Activated naive CD4-positive, alpha-beta T cell treated with Interleukin-2 at 50 U/mL for 16 hours (primary cell): ENCODE results near the gene PCDHA8.
"Not testable (repeated sequence)": the region's sequence is repeated elsewhere in the genome, so short reads cannot be mapped to it uniquely, and the experiment has no call there.

ENCODE experiments used
- DNase-seq: peaks from one replicate; pipeline ENCODE4 v3.0.0-alpha.2; 2020

Gene PCDHA8, protein sequence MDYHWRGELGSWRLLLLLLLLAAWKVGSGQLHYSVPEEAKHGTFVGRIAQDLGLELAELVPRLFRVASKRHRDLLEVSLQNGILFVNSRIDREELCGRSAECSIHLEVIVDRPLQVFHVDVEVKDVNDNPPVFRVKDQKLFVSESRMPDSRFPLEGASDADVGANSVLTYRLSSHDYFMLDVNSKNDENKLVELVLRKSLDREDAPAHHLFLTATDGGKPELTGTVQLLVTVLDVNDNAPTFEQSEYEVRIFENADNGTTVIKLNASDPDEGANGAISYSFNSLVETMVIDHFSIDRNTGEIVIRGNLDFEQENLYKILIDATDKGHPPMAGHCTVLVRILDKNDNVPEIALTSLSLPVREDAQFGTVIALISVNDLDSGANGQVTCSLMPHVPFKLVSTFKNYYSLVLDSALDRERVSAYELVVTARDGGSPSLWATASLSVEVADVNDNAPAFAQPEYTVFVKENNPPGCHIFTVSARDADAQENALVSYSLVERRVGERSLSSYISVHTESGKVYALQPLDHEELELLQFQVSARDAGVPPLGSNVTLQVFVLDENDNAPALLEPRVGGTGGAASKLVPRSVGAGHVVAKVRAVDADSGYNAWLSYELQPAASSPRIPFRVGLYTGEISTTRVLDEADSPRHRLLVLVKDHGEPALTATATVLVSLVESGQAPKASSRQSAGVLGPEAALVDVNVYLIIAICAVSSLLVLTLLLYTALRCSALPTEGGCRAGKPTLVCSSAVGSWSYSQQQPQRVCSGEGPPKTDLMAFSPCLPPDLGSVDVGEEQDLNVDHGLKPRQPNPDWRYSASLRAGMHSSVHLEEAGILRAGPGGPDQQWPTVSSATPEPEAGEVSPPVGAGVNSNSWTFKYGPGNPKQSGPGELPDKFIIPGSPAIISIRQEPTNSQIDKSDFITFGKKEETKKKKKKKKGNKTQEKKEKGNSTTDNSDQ

DNA sequence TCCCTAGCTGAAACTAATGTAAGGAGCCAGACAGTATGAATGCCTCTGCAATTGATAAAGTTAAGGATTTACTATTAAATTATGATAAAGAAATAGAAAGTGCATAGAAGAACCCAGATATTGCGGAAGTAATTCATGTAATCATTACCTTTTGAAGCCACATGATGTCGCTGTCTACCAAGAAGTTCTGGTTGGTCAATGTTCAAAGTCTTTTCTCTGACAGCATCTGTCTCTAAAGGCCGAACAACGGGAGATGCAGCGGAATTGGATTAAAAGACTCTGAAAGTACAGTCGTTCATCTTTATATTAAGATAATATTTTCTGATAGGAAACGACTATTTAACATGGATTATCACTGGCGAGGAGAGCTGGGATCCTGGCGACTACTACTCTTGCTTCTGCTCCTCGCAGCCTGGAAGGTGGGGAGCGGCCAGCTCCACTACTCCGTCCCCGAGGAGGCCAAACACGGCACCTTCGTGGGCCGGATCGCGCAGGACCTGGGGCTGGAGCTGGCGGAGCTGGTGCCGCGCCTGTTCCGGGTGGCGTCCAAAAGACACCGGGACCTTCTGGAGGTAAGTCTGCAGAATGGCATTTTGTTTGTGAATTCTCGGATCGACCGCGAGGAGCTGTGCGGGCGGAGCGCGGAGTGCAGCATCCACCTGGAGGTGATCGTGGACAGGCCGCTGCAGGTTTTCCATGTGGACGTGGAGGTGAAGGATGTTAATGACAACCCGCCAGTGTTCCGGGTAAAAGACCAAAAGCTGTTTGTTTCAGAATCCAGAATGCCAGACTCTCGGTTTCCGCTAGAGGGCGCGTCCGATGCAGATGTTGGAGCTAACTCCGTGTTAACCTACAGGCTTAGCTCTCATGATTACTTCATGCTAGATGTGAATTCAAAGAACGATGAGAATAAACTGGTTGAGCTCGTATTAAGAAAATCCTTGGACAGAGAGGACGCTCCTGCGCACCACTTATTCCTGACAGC, at the start of gene PCDHA8:
TSS of gene PCDHA8 (plus strand) at position 210 of the 985 bp plus-strand sequence. CDS start at position 345, 135 bp downstream.
- DNase-seq: no peak

GRCh38 chr5:140794595-140795258, 46.3 kb upstream of the PCDHA8 start, which contains the start of gene PCDHA2:
PCDHA2 (plus strand) TSS chr5:140794852.
- DNase-seq: no peak

GRCh38 chr5:140795259-140795641, 45.7 kb upstream of the PCDHA8 start:
- DNase-seq: no peak

DNA sequence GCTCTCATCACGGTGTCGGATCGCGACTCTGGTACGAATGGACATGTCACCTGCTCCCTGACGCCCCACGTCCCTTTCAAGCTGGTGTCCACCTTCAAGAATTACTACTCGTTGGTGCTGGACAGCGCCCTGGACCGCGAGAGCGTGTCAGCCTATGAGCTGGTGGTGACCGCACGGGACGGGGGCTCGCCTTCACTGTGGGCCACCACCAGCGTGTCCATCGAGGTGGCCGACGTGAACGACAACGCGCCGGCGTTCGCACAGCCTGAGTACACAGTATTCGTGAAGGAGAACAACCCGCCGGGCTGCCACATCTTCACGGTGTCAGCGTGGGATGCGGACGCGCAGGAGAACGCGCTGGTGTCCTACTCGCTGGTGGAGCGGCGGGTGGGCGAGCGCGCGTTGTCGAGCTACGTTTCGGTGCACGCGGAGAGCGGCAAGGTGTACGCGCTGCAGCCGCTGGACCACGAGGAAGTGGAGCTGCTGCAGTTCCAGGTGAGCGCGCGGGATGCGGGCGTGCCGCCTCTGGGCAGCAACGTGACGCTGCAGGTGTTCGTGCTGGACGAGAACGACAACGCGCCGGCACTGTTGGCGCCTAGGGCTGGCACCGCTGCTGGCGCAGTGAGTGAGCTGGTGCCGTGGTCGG, 44.8 kb upstream of the PCDHA8 start:
- not testable (repeated sequence) for DNase-seq

GRCh38 chr5:140796718-140797095, 44.3 kb upstream of the PCDHA8 start:
- no peak for DNase-seq

DNA sequence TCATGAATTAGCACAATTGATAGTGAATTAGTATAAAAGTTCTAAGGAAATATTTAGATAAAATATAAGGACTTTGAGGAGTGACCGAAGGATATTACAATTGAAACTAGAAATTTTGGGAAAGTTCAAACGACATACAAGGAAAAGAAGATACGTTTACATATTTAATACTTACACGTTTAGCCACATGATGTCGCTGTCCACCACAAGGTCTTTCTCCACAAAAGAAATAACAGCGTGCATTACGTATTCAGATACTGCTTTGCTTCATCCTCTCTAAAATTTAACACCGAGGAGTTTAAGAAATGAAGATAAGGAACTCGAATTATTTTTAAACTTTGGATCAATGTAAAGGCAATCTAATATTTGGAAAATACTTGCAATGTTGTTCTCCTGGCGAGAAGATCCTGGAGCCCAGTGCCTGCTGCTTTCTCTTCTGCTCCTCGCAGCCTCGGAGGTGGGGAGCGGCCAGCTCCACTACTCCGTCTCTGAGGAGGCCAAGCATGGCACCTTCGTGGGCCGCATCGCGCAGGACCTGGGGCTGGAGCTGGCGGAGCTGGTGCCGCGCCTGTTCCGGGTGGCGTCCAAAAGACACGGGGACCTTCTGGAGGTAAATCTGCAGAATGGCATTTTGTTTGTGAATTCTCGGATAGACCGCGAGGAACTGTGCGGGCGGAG, 40.0 kb upstream of the PCDHA8 start, which contains the start of gene PCDHA3:
TSS of gene PCDHA3 (plus strand) at position 242 of the 678 bp plus-strand sequence.
- DNase-seq: no peak

DNA sequence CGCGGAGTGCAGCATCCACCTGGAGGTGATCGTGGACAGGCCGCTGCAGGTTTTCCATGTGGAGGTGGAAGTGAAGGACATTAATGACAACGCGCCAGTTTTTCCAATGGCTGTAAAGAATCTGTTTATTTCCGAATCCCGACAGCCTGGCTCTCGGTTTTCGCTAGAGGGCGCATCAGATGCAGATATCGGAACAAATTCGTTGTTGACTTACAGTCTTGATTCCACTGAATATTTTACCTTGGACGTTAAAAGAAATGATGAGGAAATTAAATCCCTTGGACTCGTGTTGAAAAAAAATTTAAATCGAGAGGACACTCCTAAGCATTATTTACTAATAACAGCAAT, 39.5 kb upstream of the PCDHA8 start:
- DNase-seq: no peak

- DNase-seq: not testable (repeated sequence)
These were observed 38.6 kb upstream of the PCDHA8 start for GRCh38 chr5:140802381-140802780.

- DNase-seq: no peak
These were observed 38.2 kb upstream of the PCDHA8 start for GRCh38 chr5:140802781-140803271.

GRCh38 chr5:140806834-140807775, 33.9 kb upstream of the PCDHA8 start, which contains the start of gene PCDHA4:
PCDHA4 (plus strand) TSS chr5:140807068.
- no peak for DNase-seq

GRCh38 chr5:140808241-140808888, 32.6 kb upstream of the PCDHA8 start:
- DNase-seq: not testable (repeated sequence)

GRCh38 chr5:140808889-140809291, 32.1 kb upstream of the PCDHA8 start:
- no peak for DNase-seq

- no peak for DNase-seq
These were observed 19.4 kb upstream of the PCDHA8 start, which contains the start of gene PCDHA5 for GRCh38 chr5:140821375-140822280. PCDHA5 (plus strand) TSS chr5:140821613.

GRCh38 chr5:140822281-140822629, 18.7 kb upstream of the PCDHA8 start:
- DNase-seq: no peak

DNA sequence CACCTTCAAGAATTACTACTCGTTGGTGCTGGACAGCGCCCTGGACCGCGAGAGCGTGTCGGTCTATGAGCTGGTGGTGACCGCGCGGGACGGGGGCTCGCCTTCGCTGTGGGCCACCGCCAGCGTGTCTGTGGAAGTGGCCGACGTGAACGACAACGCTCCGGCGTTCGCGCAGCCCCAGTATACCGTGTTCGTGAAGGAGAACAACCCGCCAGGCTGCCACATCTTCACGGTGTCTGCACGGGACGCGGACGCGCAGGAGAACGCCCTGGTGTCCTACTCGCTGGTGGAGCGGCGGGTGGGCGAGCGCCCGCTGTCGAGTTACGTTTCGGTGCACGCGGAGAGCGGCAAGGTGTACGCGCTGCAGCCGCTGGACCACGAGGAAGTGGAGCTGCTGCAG, 18.0 kb upstream of the PCDHA8 start:
- not testable (repeated sequence) for DNase-seq

GRCh38 chr5:140823475-140823874, 17.5 kb upstream of the PCDHA8 start:
- no peak for DNase-seq

DNA sequence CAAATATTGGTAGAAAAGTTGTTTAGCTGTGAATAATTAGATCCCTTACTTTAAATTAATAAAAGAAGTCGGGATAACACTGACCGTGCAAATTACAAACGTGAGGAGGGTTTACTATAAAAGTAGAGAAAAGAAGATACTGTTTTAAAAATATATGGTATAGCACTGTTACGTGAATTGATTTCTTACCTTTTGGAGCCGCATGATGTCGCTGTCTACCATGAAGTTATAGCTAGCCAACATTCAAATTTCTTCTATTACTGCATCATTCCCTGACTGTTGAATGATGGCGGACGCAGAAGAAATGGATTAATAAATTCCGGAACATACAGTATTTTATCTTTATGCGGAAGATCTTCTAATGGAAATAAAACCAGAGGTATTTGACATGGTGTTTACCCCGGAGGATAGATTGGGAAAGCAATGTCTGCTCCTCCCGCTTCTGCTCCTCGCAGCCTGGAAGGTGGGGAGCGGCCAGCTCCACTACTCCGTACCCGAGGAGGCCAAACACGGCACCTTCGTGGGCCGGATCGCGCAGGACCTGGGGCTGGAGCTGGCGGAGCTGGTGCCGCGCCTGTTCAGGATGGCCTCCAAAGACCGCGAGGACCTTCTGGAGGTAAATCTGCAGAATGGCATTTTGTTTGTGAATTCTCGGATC, 13.2 kb upstream of the PCDHA8 start, which contains the start of gene PCDHA6:
TSS of gene PCDHA6 (plus strand) at position 257 of the 658 bp plus-strand sequence. CDS start at position 389, 132 bp downstream.
- no peak for DNase-seq
